GM21360 (cell line): Measurements from ENCODE around the gene CCN2.

Source experiments
- ATAC-seq: cut with Tn5 transposase; IDR thresholded peaks from one replicate; pipeline ENCODE4 v1.9.1; 2021; ENCODE audit warnings: mild to moderate bottlenecking, moderate library complexity; ENCODE audit not compliant: unreplicated experiment

CCN2 gene, protein sequence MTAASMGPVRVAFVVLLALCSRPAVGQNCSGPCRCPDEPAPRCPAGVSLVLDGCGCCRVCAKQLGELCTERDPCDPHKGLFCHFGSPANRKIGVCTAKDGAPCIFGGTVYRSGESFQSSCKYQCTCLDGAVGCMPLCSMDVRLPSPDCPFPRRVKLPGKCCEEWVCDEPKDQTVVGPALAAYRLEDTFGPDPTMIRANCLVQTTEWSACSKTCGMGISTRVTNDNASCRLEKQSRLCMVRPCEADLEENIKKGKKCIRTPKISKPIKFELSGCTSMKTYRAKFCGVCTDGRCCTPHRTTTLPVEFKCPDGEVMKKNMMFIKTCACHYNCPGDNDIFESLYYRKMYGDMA

DNA sequence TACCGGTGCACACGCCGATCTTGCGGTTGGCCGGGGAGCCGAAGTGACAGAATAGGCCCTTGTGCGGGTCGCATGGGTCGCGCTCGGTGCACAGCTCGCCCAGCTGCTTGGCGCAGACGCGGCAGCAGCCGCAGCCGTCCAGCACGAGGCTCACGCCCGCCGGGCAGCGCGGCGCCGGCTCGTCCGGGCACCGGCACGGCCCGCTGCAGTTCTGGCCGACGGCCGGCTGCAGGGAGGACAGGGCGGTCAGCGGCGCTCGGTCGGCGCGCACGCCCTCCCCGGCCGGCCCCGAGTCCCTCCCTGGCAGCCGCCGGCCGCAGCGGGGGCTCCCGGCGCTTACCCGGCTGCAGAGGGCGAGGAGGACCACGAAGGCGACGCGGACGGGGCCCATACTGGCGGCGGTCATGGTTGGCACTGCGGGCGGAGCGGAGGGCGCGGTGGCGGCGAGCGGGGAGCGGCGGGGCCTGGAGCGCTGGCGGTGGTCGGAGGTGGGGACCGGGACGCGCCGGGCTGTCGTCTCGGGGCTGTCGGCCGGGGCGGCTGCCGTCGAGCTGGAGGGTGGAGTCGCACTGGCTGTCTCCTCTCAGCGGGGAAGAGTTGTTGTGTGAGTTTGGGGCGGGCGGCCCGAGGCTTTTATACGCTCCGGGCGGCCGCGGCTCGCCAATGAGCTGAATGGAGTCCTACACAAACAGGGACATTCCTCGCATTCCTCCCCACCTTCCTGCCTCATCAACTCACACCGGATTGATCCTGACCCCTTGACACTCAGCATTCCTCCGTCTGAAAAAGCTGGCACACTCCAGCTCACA is at the start of gene CCN2:
TSS of gene CCN2 (minus strand) at position 606 of the 809 bp plus-strand sequence. CDS start at position 406, 200 bp downstream.
- no peak for ATAC-seq

DNA sequence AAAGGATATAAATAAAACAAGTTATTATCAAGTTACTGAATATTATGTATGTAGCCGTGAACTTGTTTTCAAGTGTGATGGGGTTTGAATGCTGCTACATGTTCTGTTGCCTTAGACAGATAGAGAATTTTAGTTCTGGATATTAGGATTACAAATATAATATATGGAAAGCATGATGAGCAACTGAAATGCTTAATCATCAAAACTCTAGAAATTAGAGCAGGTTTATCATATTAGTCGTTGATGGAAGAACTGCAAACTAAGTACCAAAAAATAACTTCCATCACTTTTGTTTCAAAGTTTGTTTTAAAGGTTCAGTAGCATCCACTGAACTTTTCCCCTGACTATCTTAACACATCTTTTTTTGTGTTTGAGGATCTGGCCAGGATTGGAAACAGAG is 49.1 kb upstream of the CCN2 start:
- no peak for ATAC-seq

DNA sequence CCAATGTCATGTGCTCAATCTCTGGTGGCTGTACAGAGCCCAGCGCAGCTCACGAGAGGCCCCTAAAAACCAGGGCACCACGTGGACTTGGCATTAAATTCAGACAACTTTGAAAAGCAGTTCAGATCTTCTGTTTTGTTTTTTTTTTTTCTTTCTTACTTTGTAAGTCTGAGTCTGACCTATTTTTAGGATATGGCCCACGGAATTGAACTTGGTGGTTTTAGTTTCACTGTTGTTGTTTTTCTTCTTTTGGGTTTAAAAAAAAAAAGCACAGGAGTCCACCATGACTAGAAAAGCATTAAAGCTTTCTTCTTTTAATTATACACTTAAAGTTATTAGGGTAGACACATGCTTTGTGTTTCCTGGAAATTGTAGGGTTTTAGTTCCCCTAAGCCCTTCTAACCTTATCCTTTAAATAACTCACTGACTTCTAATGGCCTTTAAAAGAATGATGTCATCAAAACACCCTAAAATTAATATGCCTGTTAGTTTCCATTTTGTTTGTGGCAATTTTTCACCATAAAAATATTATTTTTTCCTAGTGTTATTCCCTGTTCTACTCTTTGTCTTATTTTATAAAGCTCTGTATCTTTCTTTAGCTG is 48.5 kb upstream of the CCN2 start:
- no peak for ATAC-seq

DNA sequence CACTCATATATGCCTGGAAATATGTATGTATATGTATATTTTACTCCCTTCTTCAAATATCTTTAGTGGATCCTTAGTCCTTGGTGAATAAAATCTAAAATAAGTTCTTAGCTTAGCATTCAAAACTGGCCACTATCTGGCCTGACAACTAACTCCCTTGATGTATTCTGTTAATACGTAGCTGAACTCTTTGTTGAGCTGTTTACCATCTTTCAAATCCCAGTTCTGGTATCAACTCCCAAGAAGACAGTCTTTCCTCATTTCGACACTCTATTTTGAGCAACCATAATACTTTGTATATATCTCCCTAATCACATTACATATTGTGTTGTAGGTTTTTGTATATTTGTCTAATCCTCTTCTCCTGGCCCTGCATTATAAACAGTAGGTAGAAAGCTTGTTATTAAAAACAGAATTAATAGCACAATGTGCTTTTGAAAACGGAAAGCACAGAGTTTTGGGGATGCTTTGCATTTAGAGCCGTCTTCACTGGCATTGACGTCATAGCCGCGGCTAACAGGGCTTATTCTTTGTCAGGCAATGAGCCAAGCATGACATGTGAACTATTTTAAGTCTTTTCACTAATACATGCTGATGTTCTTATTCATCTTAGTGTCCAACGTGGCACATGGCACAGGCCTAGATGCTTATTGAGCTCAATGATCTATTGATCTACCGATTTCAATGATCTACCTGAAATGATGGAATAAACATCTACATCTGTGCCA is 47.2 kb upstream of the CCN2 start:
- no peak for ATAC-seq

DNA sequence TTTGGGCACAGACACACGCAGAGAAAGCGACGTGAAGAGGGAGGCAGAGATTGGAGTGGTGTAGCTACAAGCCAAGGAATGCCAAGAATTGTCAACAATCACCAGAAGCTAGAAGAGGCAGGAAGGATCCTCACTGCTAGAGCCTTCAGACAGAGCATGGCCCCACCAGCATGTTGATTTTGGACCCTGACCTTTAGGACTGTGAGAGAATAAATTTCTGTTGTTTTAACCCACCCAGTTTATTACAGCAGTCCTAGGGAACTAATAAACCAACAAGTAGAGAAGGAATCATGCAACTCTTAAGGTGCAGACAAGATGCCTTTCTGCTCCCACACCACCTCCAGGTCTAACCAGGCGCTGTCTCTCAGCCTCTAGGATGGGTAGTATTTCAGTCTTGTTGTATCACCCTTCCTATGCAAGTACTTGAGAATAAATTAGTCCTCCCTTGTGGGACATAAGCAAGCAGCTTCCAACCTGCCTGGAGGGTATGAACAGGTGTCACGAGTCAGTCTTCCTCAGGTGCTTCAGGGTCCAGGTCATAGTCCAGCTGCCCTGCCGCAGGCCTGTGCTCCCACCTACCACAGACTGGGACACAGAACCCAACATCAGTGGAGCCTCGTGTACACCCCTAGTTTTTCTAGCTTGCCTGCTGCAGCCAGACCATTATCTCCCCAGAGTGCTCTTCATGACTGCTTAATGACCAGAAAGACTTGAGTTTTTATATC is 46.4 kb upstream of the CCN2 start:
- no peak for ATAC-seq

DNA sequence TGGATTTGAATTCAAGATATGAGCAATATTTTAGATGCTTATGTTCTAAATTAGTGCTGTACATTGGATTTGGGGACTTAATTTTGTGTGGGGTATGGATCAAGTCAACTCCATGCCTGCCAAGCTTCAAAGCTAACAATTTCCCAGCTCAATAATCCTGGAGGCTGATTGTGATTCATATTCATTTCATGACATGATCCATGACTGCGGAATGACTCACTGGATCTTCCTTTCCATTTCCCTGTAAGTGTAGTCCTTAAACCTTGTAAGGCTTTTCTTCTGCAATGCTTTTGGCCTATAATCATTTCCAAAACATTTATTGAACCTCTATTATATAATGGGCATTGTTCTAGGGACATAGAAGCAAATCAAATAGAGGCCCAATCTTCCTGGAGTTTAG is 44.7 kb upstream of the CCN2 start:
- no peak for ATAC-seq

DNA sequence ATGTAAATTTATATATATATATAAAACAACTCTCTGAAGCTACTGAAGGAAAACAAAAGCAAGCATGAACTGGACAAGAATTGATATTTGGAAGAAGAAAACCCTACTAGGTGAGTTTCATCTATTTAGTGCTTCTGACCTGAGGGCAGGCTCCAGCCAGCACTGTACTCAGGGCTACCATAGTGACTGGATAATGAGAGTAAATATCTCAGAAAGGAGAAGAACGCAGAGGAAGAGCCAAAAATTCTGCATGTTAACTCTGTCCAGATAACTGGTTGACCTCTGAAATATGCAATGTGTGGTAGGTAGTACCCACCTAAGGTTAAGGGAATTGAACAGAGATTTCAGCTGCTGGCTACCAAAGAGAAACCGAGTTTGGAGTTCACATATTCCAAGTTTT is 41.4 kb upstream of the CCN2 start:
- no peak for ATAC-seq

DNA sequence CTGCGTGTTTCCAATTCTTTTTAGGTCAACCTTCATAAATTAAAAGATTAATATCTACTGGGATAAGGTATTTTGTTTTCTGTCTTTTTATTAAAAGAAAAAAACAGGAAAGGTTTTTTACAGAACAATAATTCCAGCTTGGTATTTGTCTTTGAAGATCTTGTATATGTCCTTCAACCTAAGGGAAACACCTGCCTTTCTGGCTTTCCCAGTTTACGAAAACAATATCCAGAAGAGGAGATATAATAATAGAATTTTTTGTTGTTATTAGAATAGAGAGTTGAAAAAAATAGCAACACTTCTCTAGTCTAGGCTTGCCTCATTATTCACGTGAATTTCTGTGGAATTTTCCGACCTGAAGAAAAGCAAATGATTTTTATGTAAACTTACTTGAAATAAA is 37.9 kb upstream of the CCN2 start:
- ATAC-seq, result no peak

DNA sequence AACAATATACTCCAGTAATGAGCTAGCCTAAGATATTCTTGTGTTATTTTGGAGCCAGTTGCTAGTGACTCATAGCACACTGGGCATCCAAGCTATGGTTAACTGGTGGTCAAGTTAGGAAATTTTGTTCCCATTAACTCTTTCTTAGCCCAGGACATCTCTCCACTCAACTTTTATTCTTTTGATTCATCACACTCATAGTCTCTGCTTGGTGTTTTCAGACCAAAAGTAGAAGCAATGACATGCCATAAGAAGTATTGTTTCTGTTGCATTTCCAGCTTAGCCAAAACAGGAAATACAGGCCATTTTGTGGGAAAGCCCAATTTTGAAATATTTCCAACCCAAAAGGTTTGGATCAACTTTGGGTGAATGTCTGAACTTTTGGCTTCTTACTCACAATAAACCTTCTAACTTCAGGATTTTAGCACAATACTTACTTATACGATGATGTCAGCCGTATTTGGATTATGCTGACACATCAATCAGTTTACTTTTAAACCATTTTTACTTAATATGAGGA is 31.6 kb upstream of the CCN2 start:
- ATAC-seq, result no peak

DNA sequence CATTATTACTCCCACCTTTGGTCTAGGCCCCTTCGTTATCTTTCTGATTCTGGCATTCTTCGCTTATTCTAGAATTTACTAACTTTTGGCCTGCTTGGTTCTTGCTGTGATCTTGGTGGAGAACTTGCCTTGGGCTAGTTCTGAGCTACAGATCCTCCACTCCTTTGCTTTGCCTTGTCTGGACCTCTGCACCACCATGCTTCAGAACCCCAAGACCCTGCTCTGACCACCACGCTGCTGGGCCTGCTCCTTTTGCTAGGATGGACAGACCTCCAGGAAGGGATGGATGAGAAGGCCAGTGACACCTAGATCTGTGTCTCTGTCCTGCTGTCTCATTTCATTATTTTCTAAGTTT is 30.4 kb upstream of the CCN2 start:
- ATAC-seq, result no peak

DNA sequence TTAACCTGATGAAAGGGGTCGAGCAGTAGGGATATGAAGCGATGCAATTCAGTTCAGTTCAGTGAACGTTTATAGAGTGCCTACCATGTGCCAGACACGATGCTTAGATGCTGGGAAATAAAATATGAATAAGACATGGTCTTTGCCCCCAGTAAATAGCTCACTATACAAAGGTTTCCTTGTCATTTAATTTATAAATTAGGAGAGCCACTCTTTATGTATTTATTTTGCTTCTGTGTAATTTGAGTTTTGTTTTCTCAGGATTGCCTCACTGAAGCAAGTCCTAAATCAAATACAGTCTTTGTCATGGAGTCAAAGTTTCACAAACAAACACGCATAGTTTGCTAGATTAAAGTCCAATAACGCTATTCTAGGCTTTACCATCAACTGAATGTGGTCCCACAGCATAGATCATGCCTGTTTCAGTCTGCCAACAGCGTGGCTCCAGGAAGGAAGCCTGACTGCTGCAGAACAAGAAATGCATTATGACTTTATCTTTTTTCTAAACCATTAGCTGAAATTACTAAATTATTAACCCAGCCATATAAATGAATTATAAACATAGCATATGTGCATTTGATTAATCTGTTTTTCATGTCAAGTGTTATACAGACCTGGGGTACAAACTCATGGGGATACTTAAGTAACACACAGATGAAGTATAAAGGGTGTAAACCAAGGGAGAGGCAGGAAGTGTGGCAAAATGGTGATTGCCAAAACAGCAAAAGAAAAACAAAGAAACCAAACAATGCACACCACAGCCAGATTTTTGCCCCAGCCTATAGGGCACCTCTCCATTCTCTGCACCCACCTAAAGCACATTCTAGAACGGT is 29.8 kb upstream of the CCN2 start:
- no peak for ATAC-seq

DNA sequence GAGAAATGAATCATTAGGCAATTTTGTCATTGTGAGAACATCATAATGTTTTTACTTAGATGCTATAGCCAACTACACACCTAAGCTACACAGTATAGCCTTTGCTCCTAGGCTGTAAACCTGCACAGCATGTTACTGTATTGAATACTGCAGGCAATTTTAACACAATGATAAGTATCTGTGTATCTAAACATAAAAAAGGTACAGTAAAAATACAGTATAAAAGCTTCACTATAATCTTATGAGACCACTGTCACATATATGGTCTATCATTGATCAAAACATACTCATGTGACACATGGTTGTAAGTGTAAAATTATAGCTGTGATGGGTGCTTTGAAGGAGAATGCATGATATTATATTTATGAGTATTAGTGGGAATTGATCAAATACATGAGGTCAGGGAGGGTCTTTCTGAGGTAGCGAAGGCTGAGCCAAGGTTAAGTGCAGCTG is 29.2 kb upstream of the CCN2 start:
- ATAC-seq, result no peak

DNA sequence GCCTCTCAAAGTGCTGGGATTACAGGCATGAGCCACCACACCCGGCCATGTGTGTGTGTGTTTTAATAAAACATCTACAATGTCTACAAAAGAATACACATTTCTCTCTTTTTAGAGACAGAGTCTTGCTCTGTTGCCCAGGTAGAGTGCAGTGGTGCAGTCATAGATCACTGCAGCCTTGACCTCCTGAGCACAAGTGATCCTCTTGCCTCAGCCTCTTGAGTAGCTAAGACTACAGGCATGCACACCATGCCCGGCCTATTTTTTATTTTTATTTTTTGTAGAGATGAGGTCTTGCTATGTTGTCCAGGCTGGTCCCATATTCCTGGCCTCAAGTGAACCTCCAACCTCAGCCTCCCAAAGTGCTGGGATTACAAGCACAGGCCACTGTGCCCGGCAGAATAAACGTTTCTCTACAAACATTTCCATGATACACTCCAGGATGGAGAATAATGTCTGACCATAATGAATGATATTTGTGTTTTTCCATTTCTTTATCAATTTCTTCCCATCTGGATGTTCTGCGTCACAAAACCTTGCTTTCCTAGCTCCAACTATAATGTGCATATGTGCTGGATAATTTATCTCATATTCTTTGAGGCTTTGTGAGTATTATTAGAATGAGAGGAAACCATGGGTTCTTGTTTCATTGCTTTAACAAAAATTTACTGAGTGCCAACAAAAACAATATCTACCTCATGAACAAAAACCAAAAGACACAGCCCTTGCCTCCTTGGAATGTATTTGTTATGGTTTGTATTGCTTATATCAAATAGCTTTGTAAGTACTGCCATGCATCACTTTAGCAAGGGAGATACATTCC is 28.6 kb upstream of the CCN2 start:
- no peak for ATAC-seq

DNA sequence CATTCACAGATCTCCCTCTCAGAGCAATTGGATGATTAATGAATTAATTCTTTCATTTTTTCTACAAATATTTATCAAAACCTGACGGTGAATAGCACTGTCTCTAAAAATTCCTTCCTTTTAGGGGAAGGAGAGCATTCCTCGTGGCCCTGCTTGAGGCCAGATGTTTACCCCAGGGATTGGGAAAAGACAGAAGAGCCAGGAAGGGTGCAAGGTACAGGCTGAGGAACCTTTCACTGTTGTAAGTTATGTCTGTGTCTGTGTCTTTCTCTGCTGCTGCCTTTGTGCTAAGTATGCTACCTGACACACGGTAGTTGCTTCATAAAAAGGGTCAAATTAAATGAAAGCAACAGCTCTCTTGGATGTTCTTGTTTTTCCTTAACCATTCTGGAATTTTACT is 27.4 kb upstream of the CCN2 start:
- ATAC-seq, result no peak

DNA sequence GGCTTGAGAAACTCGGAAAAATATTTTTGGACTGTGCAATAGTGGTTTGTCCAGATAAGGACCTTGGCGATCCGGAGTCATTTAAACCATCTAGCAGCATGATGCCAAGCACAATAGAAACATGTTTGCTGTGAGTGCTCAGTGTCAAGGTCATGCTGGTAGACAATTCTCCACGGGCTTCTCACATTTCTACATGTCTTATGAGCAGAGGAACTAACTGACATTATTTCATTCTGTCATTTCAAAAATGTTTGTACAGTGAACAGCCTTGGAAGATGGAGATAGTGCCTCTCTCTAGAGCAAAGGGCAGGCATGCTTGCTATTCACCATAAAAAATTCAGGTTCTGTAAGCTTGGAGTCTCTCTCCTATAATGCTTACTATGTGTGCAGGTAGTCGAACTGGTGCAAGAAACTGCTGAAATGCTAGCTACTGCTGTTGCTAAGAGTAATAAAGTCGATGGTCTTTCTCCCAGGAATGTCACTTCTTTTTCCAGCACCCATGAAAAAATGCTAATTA is 25.4 kb upstream of the CCN2 start:
- no peak for ATAC-seq

DNA sequence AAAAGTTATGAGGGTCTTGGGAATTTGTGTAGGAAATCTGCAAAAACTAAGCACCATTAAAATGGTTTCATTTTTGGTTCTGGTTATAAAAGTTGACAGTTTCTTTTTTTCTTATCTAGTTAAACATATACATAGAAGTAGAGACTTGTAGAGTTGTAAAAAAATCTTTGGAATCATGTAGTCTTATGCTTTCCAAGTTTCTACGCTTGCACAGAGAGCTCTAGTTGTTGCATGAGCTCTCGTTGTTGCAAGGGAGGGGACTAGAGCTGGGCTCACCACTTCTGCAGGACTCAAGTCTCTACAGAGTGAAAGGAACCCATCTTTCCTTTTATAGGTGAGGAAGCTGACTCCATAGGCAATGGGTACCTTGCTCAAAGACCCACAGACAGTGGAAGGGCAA is 21.6 kb upstream of the CCN2 start:
- ATAC-seq, result no peak

DNA sequence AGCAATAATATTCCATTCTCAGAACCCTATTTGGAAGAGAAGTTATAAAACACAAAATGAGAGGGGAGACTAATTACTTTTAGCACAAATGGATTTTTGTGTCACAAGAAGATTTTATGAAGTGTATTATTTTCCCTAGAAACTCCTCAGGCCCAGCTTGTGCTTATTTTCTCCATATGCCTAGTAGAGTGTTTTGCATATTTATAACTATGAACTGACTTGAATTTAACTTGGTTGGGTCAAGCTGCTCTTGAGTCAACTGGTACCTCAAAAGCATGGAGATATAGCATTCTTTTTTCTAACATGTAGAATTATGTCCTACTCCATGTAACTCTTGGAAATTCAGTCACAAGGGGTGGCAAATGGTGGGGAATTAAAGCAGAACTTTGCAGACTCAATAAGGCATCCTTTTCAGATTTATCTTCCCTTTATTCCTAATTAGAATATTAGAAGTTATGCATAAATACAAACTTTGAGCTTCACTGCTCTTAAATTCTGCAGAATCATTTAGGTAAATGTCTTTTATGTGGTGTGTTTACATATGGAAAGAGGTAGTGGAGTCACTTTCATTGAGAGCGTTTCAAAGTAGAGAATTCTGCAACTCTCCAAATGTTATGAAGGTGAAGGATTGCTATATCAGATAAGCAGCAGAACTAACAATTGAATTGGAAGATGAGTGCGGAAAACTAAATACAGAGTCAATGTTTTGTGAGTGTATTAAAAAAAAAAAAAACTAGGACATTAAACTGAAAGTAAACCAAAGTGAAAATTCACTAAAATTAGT is 19.1 kb upstream of the CCN2 start:
- ATAC-seq, result no peak

DNA sequence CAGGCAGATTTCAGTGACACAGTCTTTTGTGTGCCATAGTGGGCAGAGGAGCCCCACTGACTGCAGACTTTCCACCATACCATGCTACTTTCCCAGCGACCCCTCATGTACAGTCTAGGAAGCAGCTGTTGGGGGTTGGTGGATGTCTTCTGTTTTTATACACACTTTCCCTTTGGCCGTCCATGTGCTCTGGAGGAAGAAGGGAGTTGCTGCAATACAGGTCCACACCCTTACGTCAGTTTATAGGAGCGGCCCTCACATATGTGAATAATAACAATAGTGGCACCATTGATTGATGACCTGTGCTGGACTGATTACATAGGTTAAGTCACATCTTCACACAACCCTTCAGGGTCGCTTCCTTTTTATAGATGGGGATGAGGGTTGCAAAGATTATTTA is 17.5 kb upstream of the CCN2 start:
- ATAC-seq, result no peak
